Measurements from ENCODE around the gene BDNF.
"Not testable (repeated sequence)": the region's sequence is repeated elsewhere in the genome, so short reads cannot be mapped to it uniquely, and the experiment has no call there.

Gene BDNF

DNA sequence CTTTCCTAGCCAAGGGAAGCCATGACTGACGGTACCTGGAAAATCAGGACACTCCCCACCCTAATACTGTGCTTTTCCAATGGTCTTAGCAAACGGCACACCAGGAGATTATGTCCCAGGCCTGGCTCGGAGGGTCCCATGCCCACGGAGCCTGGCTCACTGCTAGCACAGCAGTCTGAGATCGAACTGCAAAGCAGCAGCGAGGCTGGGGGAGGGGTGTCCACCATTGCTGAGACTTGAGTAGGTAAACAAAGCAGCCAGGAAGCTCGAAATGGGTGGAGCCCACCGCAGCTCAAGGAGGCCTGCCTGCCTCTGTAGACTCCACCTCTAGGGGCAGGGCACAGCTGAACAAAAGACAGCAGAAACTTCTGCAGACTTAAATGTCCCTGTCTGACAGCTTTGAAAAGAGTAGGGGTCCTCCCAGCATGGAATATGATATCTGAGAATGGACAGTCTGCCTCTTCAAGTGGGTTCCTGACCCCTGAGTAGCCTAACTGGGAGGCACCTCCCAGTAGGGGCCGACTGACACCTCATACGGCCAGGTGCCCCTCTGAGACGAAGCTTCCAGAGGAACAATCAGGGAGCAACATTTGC lies 34.6 kb downstream of the BDNF start:
- DNase-seq (ENCODE audit: low read depth): not testable (repeated sequence)

DNA sequence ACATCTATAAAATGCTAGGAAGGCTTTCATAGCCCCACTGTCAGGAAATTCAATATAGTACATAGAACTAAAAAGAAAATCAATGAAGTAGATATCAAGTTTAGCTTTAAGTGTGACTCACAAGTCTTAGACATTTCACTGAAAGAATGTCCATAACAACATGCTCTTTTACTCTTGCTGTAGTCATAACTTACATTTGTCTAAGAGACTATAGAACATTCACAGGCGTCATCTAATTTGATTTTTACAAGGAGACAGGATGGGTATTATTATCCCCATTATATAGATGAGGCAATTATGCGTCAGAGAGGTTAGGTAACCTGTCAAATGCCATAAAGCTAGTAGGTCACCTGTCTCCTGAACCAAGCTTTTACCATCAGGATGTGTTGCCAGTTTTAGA lies 36.9 kb downstream of the BDNF start:
- no peak for DNase-seq (ENCODE audit: low read depth)

DNA sequence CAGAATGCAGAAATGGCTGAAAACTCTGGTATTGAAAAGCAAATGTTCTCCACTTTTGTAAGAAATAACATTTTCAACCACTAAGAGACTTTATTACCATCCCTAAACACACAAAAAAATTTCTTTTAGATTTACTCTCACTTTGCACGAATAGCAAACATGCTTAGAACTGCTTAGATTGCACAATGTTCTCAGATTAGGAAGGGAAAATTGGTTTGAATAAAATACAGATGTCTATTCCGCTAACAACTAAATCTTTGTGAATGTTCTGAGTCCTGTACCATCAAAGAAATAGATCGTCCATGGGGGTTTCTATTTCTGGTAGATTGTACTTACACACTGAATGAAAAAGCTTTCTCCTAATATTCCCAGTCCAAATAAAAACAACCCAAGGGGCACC lies 40.1 kb downstream of the BDNF start:
- no peak for DNase-seq (ENCODE audit: low read depth)

DNA sequence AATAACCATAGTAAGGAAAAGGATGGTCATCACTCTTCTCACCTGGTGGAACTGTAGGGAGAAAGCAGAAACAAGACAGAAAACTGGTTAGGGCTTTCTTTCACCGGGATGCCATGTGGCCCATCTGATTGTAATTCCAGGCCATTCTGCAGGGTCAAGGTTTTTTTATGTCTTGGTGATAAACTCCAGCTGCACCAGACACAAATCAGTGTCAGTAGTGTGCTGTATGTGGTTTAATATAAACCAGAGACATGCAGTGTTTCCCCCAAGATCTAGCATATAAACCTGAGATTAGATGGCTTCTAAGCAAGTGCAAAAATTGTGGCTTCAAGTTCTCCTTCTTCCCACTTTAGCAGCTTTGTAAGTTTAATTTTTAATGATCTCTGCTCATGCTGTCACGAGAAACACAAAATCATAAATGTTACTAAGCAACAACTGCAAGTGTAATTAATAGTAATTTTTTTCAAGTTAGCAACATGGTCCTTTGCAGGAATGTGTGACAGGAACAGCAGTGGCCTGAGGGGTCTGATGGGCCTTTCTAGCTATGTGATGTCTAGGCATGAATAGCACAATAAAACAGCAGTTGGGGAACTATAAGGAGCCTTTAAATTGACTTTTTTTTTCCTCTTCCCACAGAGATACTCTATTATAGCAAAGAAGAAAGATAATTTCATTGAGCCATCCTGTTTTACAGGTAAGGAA lies 41.6 kb downstream of the BDNF start:
- no peak for DNase-seq (ENCODE audit: low read depth)

DNA sequence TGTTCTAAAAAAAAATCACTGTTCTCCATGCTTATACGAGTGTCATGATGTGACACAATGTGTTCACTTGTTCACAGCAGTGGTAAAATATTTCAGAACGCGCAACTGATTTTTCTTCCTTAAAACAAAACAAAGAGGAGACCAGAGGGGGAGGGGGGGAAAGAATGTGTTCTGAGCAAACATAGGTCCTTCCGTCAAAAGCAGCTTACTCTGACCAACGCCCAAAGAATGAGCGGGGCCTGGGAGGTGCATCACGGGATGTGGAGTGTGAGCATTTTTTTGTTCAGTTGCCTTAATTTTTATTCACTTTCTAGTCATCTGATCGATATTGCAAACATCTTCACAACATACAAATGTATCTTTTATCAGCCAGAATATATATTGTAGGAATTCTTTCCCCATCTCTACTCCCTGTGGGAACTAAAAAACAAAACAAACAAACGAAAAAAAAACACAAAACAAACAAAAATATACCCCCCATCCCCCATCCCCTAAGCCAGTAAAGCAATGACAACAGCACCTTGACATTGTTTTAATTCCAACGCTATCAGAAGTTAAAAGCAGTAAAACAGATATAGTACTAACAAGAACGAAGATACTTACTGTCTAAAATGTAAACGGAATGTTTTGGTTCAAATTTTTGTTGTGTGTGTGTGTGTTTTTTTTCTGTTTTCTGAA lies 43.3 kb downstream of the BDNF start:
- DNase-seq (ENCODE audit: low read depth): no peak

DNA sequence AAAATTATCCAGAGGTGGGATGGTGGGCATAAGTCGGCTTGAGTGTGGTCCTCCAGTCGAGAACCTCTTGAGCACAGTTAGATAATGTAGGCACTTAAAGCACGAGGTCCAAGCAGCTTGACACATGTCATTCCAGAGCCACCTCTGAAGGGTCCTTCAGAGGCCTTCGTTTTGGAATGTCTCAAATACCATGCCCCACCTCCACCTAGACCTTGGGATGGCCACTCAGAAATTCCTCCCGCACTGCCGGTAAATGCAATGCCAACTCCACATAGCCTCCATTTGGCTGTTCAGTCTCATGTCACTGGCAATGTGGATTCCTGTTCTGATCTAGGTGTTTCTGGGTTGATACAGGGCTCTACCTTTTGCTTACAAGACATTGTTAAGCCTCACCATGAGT lies 43.9 kb downstream of the BDNF start:
- DNase-seq (ENCODE audit: low read depth): no peak

DNA sequence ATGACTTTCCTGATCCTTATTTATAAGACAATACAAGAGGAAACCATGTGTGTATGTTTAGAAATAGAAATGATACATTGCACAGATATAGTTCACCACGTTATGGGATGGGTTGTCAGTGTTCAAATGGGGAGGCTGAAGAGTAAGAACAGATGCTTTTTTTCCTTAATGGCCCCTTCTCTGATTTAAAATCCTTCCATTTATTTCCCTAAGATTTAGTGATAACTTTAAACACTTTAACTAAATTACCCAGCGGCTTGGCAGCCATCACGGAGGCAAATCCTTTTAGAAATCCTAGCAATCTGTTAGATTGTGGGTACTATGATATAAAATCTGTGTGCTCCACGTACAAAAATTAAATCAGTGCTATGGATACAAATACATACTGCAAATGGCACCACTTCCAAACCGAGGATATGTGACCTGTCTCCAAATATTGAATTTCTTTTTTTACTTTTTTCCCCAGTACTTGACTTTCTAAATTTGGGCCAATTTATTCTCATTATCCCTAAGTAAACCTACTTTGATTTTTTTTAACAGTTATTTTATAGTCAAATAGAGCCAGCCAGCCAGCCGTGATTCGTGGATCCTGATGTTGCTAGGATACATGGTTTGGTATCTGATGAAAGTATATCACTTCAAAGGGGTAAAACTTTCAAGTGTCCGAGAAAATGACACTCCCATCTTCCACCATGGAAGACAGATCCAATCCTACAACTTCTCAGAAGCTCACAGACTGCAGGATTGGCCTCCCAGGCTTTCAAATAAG lies 46.1 kb downstream of the BDNF start:
- DNase-seq (ENCODE audit: low read depth): no peak

DNA sequence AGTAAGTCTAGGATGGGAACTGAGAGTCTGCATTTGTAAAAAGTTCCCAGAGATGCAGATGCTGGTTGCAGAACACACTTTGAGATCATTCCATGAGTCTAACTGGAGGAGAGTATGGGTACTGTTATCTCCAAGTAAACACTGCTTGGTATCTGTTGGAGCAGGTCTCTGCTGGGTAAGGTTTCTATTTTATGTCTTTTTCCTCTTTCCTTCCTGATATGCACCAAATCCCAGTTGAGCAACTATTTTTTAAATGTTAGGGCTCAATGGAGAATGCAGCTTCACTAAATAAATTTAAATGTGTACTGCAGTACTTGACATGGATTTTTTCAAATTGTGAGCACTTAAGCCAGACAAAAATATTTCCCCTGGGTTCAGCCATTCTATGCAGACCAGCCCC lies 48.5 kb downstream of the BDNF start:
- DNase-seq (ENCODE audit: low read depth): no peak

DNA sequence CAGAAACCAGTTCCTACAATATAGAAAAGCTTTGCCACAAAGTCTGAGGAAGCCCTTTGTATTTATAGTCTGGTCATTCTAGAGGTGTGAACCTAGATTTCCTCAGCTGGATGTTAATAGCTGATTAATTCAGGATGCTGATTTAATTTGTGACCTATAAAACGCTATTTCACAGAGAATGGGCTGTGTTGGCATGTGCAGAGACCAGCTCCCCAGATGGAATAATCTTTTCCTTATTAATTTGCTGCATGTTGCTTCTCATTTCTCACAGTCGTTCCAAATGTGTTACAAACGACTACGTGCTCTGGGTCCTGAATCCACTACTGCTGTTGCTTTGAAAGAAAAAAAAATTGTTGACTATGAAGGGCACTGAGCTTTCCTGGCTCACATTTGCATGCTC lies 49.3 kb downstream of the BDNF start:
- no peak for DNase-seq (ENCODE audit: low read depth)

DNA sequence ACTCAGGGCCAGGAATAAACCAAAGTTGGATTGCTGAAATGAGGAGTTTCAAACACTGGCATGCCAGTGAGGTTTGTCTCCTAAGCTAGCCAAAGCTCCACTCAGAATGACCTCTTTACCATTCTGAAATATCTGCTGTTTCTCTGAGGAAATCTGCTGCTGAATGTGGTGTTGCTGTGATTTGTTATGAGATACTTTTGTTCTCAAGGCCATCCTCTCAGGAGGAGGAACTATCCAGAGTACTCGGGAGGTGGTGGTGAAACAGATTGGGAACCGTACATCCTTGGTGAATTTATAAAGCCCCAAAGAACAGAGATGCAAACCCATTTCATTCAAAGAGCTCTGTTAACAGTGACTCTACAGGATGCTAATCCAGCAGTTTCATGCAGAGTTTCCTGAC lies 50.5 kb downstream of the BDNF start:
- DNase-seq (ENCODE audit: low read depth): no peak

DNA sequence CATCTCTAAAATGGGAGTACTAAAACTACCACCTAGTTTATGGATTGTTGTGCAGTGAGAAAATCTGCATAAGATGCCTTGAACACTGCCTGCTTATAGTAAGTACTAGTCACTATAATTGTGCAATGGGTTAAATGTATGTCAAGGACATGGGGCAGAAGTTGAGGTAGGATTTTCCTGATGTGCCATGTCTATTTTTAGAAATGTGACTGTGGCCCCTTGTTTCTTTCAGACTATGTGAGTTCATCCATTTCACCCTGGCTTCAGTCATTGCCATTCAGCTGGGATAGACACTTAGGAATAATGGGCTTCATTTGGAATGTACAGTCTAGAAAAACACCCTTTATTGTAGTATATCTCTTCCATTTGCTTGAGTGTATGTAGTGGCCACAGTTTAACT lies 51.4 kb downstream of the BDNF start:
- no peak for DNase-seq (ENCODE audit: low read depth)

DNA sequence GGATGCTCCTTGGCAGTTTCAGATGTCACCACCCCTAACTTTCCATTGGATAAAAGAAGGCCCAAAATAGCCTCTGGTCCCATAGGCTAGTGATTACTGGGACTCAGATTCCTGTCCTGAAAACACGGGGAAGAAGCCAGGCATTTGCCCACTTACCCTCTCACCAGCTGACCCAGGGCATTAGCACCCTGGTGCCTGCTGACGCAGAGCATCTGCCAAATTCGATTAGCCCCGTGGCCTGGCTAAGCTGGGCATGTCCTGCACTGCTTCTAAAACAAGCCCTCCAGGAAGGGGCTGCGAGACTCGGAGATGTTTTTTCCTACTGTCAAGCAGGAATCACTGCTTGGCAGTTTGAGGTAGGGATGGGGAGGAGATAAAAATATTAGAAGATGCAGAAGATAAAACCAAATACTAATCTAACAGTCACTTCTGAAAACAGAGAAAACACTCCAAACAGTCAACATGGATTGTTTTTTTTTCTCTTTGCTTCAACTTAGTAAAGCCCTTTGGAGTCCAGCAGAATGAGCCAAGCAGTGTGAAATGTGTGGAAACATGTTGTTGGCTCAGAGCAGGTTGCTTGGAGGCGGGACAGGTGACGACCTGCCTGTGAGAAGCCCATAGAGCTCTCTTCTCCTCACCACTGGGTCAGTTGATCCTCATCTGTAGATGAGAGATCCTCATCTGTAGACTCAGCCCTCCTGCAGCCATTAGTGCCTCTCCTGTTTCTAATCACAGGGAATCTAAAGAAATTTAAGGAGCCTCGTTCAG lies 54.0 kb downstream of the BDNF start:
- no peak for DNase-seq (ENCODE audit: low read depth)

DNA sequence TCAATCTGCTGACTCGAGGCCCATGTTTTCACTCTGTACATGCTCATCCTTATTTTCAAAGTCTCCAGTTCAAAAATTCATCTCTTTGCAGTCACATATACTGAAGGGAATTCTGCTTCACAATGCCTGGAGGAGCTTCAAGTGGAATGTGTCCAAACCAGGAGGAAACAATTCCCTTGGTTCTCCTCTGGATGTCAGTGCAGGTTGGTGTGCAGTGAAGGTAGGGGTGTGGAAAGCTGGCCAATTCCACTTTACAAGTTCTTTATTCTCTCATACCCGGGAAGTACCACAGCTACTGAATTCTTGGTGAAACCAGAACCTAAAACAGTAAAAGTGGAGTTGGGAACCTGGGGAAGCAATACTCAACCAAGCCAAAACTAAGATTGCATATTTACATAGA lies 57.3 kb downstream of the BDNF start:
- no peak for DNase-seq (ENCODE audit: low read depth)

DNA sequence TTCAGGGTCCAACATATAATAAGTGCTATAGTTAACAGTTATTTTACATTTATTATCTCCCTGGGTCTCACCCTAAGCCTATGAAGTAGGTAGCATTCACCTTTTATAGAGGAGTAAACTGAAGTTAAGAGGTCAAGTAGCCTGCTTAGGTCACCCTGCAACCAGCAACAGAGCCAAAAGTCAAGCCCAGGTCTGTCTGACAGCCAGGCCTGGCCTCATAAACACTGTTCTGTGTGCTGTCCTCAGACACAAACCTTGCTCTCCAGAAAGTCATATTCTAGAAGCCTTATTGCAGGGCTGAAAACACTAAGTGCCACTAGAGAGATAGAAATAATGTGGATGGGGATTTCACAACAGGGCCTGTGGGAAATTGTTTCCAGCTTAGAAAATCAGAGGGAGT lies 59.3 kb downstream of the BDNF start:
- DNase-seq (ENCODE audit: low read depth): no peak

DNA sequence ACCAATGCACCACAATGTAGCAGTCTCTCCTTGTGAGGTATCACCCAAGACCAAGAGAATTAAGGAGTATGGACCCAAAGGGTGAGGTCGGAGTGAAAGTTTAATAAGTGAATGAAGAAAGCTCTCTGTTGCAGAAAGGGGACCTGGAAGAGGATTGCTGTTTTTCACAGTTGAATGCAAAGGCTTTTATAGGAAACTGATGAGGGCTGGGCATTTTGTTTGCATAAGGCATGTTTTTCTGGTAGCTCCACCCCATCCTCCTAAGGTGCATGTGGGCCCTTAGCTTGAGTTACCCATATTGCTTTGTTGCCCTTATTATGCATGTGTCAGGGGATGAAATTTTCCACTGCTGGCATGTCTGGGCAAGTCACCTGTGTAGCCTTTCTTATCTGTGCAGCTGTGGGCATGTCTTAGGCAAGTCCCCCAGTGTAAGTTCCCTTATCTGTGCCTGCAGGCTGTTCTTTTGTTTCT lies 64.7 kb downstream of the BDNF start:
- no peak for DNase-seq (ENCODE audit: low read depth)

DNA sequence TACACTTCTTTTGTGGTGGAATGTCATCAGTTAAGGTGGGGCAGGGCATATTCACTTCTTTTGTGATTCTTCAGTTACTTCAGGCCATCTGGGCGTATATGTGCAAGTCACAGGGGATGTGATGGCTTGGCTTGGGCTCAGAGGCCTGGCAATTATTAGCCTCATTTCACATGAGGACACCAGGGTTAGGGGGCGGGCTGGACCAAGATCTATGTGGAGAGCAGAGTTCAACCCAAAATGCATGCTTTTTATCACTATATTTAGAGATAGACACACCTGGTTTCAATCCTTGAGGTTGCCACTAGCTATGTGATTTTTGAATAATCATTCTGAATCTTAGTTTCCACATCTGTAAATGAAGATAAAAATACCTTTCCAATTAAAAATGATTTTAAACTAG lies 65.5 kb downstream of the BDNF start:
- not testable (repeated sequence) for DNase-seq (ENCODE audit: low read depth)

DNA sequence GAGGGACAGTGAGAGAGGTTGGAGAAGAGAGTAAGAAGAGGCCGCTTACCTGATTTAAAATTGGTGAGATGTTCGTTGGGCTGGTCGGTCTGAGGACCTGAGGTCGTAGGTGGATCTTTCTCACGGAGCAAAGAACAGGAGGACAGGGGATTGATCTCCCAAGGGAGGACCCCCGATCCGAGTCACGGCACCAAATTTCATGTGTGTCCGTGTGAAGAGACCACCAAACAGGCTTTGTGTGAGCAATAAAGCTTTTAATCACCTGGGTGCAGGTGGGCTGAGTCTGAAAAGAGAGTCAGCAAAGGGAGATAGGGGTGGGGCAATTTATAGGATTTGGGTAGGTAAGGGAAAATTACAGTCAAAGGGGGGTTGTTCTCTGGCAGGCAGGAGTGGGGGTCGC lies 66.0 kb downstream of the BDNF start:
- not testable (repeated sequence) for DNase-seq (ENCODE audit: low read depth)

DNA sequence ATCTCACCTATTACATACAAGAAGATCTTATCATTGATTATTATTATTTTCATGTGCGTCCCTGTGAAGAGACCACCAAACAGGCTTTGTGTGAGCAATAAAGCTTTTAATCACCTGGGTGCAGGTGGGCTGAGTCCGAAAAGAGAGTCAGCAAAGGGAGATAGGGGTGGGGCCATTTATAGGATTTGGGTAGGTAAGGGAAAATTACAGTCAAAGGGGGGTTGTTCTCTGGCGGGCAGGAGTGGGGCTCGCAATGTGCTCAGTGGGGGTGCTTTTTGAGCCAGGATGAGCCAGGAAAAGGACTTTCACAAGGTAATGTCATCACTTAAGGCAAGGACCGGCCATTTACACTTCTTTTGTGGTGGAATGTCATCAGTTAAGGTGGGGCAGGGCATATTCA lies 71.2 kb downstream of the BDNF start:
- DNase-seq (ENCODE audit: low read depth): not testable (repeated sequence)

DNA sequence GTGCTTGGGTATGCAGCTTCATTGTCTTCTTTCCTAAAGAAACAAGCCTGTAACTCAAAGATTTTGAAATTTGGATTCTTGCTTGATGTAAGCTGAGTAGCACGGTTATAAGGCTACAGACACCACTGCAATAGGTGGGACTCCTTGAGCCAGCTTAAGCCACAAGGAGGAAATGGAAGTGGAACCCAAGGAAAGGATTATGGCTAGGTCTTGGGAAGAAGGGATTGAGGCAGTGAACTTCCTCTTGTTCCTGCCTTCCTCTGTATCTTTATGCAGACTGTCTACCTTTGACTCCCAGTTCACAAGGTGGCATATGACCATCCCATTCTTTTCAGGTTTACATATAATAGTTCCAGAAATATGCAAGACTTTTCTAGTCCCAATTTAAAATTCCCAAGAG lies 72.3 kb downstream of the BDNF start:
- DNase-seq (ENCODE audit: low read depth): no peak

DNA sequence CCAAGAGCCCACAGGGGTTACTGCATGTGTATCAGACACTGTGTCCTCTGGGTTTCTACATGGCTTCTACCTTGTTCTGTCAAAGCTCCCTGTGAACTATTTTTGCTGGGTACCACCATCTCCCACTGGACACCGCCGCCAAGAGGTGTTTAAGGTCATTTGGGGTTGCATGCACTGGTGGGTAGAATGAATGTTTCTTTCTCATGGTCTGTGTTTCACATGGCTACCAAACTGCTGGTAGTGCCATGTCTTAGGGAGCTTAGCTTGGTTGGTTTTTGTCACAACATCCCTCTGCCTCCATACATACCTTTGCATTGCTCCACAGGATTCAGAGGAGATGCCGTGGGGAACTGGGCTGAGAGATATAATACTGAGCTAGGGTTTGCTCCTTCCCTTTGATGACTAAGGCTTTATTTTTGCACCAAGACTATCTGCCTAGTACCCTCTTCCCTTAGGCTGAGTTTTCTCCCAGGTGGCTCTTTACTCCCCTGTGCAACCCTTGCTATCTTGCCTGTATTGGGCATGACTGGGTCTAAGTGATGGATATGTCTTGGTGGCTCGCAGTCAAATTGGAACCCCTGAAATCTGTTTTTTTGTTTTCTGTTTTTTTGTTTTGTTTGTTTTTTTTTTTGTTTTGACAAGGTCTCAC lies 73.2 kb downstream of the BDNF start:
- no peak for DNase-seq (ENCODE audit: low read depth)

DNA sequence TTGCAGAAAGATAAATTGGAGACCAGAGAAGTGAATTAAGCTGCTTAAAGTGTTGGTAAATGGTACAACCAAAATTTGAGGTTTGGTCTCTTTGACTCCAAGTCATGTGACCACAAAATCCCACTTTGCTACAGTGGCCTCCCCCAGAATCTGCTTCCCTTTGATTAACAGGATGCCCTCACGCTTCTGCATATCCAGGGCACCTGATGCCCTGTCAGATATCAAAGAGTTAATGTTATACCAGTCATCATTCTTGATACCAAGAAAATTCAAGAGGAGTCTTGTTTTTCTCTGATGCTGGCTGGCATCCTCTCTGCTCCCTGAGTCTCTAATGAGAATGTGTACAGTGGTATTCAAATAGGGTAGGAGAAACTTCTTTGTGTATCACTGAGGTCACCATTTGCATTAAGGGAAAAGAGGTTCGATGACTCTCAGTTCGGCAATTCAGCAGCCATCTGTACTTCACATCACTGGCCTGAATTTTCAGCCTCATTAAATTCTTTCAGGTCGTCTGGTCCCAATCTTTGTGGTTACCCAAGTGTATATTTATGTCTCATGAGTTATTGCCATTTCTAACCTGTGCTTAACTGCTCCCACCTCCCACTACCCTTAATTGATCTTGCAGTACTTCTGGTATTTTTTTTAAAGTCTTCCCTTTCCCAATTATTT lies 73.9 kb downstream of the BDNF start:
- no peak for DNase-seq (ENCODE audit: low read depth)

All from T-helper 22 cell (primary cell).